K562 (cell line): ENCODE data around the gene MAN2A1. TPM values are rescaled to one million over a fixed set of nuclear protein-coding genes. Genes with fewer than 3 reads are reported as not detected.

ENCODE experiments used
- ATAC-seq: fragments of 200-7000 bp; cut with Tn5 transposase; 3 replicates; pipeline ENCODE4 v1.9.1; 2020; ENCODE audit warnings: moderate library complexity
- BruUV-seq: library from RNA; stranded (reverse); fragments of 400-500 nt; replicated peaks from 2 replicates; lab custom pipeline; 2021; lab: Mats Ljungman, UMichigan
- CTCF ChIA-PET: fragments of 300-600 bp; formaldehyde crosslinking; extraction: SDS; loops from one replicate; lab custom pipeline; 2021; ENCODE audit warnings: low intra/inter-chr PET ratio; lab: Yijun Ruan, JAX
- POLR2A ChIA-PET: fragments of 300-600, 350-650 bp; sonication (Branson Sonifier 250); formaldehyde crosslinking; extraction: SDS; loops from one replicate; lab custom pipeline; 2021; ENCODE audit warnings: antibody characterized with exemption, inconsistent platforms; lab: Yijun Ruan, JAX
- DNase-seq, 4 experiments: peaks; one replicate each; pipeline versions ENCODE4 v3.0.0 to v3.0.0-alpha.2; 2011 to 2018; ENCODE audit warnings: low spot score in 3 of 4, mixed read lengths in 3 of 4; ENCODE audit errors: extremely low read depth in 1 of 4
- FAIRE-seq: peaks from 2 replicates; lab custom pipeline; 2011; peaks lifted over from hg19 to GRCh38; lab: Jason Lieb, UNC
- H2AFZ ChIP-seq: 2 replicates; pipeline ENCODE4 v1.6.0; 2011; ENCODE audit warnings: low read depth, low read length, control low read depth, inconsistent platforms
- H3K27ac ChIP-seq: fragments of 200-600 bp; 3 replicates; pipeline ENCODE4 v1.8.0; 2011; ENCODE audit warnings: low read depth, mild to moderate bottlenecking, control low read depth, inconsistent platforms, low read length, moderate library complexity, mixed read lengths; ENCODE audit errors: extremely low read depth
- H3K27me3 ChIP-seq, 2 experiments: fragments of 300-600 bp in 1 of 2; 2 replicates in 1 of 2; 3 replicates in 1 of 2; pipeline versions ENCODE4 v1.6.0 to v1.8.0; 2011; ENCODE audit warnings: inconsistent platforms in 2 of 2, low read length in 2 of 2, mild to moderate bottlenecking in 1 of 2, mixed read lengths in 1 of 2, moderate library complexity in 1 of 2; ENCODE audit not compliant: control insufficient read depth in 2 of 2, insufficient read depth in 2 of 2
- H3K36me3 ChIP-seq: fragments of 300-600 bp; 3 replicates; pipeline ENCODE4 v1.8.0; 2011; ENCODE audit warnings: mild to moderate bottlenecking, low read length, inconsistent platforms; ENCODE audit not compliant: control insufficient read depth, insufficient read depth
- H3K4me1 ChIP-seq, 2 experiments: fragments of 200-600 bp in 1 of 2; replicated peaks in 1 of 2; 2 replicates in 1 of 2; 3 replicates in 1 of 2; pipeline versions ENCODE4 v1.5.1 to v1.8.0; 2011; ENCODE audit warnings: inconsistent platforms in 2 of 2, low read length in 2 of 2, mild to moderate bottlenecking in 1 of 2, mixed read lengths in 1 of 2, moderate library complexity in 1 of 2; ENCODE audit not compliant: control insufficient read depth in 2 of 2, insufficient read depth in 2 of 2
- H3K4me2 ChIP-seq: 2 replicates; pipeline ENCODE4 v1.6.1; 2011; ENCODE audit warnings: low read length, control low read depth, inconsistent platforms, mixed read lengths; ENCODE audit not compliant: insufficient read depth
- H3K4me3 ChIP-seq: fragments of 200-600 bp; sonication (generic), shearing (Covaris generic); 2 replicates; pipeline ENCODE4 v1.5.1; 2016; ENCODE audit warnings: control low read depth, inconsistent platforms
- H3K79me2 ChIP-seq: fragments of 200-600 bp; 3 replicates; pipeline ENCODE4 v1.8.0; 2011; ENCODE audit warnings: low read length, inconsistent platforms; ENCODE audit not compliant: control insufficient read depth, insufficient read depth
- H3K9ac ChIP-seq, 2 experiments: 2 replicates each; pipeline versions ENCODE4 v1.6.0 to v1.6.1; 2011; ENCODE audit warnings: low read depth in 2 of 2, low read length in 2 of 2, control low read depth in 1 of 2, inconsistent platforms in 1 of 2, mild to moderate bottlenecking in 1 of 2, mixed read lengths in 1 of 2; ENCODE audit not compliant: insufficient read depth in 1 of 2
- H3K9me1 ChIP-seq: one replicate; pipeline ENCODE4 v1.6.0; 2011; ENCODE audit warnings: inconsistent platforms, mild to moderate bottlenecking, low read length, moderate library complexity; ENCODE audit not compliant: control insufficient read depth, insufficient read depth
- H3K9me3 ChIP-seq: replicated peaks from 2 replicates; pipeline ENCODE4 v1.5.1; 2011; ENCODE audit warnings: low read depth, low read length, inconsistent platforms; ENCODE audit not compliant: control insufficient read depth, insufficient read depth
- H4K20me1 ChIP-seq: replicated peaks from 2 replicates; pipeline ENCODE4 v1.6.1; 2011; ENCODE audit warnings: low read length, inconsistent platforms, mixed read lengths; ENCODE audit not compliant: control insufficient read depth, insufficient read depth
- CREBBP ChIP-seq: IDR thresholded peaks from one replicate; pipeline ENCODE4 v1.6.1; 2012; ENCODE audit warnings: low read depth, mild to moderate bottlenecking, control low read depth, inconsistent platforms, low read length
- EWSR1 ChIP-seq: fragments of 450-650 bp; IDR thresholded peaks from 2 replicates; pipeline ENCODE4 v1.6.1; 2018; ENCODE audit warnings: borderline replicate concordance, mild to moderate bottlenecking, low read depth, moderate library complexity; ENCODE audit not compliant: partially characterized antibody
- GTF2E2 ChIP-seq: fragments of 200-800 bp; sonication (Bioruptor generic); IDR thresholded peaks from 2 replicates; pipeline ENCODE4 v1.6.1; 2016; ENCODE audit warnings: missing genetic modification characterization, missing compliant biosample characterization
- MAFG ChIP-seq: fragments of 450-650 bp; conservative IDR thresholded peaks from 2 replicates; pipeline ENCODE4 v1.6.1; 2016; ENCODE audit warnings: missing genetic modification characterization, missing compliant biosample characterization
- ZFPM2 ChIP-seq: fragments of 250-450 bp; sonication (Bioruptor Pico); IDR thresholded peaks from 2 replicates; pipeline ENCODE4 v1.5.1; 2022; ENCODE audit warnings: mild to moderate bottlenecking
- WGBS: fragments of 100-300 bp; shearing (Covaris generic); methylation state at CpG from one replicate; pipeline ENCODE4 v1.1.6; 2016; ENCODE audit warnings: low coverage, mixed read lengths; ENCODE audit not compliant: insufficient coverage; ENCODE audit errors: missing lambda C conversion rate; 5-methylcytosine and 5-hydroxymethylcytosine counted together
- in situ Hi-C: fragments of 300-500 bp; cut with MboI; formaldehyde crosslinking; loops from 4 replicates; pipeline ENCODE4 v1.15.0; 2018; ENCODE audit warnings: inconsistent platforms, mixed read lengths
- intact Hi-C: fragments of 100-400 bp; cut with micrococcal nuclease; formaldehyde crosslinking; loops from 2 replicates; pipeline ENCODE4 v1.14.2; 2022
- polyA plus RNA-seq, 8 experiments: library from polyadenylated mRNA; depleted of rRNA in 4 of 8; stranded (reverse) in 5 of 8; unstranded in 3 of 8; fragments of >200 nt; fragmentation: Nextera tagmentation in 2 of 8; fragmentation: Illumina TruSeq in 1 of 8; extraction: Ambion mirVana in 2 of 8; extraction: Trizol in 1 of 8; gene quantifications; 2 replicates each; pipeline versions ENCODE4 v1.2.1 to v1.2.3, GENCODE V29; 2011 to 2014; ENCODE audit warnings: inconsistent platforms in 1 of 8, missing spikeins in 1 of 8
- total RNA-seq, 7 experiments: library from RNA; depleted of rRNA in 6 of 7; stranded (reverse); fragments of >200 nt in 6 of 7; fragmentation: Illumina TruSeq in 2 of 7; extraction: Trizol in 2 of 7; gene quantifications; 2 replicates each; pipeline versions ENCODE4 v1.2.1 to v1.2.3, GENCODE V29; 2011 to 2021; ENCODE audit warnings: low replicate concordance in 1 of 7
- TF ChIP-seq, protein P1 (sequence below): sonication (generic); formaldehyde crosslinking; IDR thresholded peaks from 2 replicates; pipeline ENCODE4 v1.8.0; 2022; ENCODE audit warnings: mild to moderate bottlenecking, low read depth, missing genetic modification reagents

The MAN2A1 gene
- total and polyA plus RNA-seq, 9 of the 15 experiments (the other 6 are each of a cell fraction or from before 2014, with no cell fraction given): 5.2 to 32.0 (median 19.8) TPM

DNA sequence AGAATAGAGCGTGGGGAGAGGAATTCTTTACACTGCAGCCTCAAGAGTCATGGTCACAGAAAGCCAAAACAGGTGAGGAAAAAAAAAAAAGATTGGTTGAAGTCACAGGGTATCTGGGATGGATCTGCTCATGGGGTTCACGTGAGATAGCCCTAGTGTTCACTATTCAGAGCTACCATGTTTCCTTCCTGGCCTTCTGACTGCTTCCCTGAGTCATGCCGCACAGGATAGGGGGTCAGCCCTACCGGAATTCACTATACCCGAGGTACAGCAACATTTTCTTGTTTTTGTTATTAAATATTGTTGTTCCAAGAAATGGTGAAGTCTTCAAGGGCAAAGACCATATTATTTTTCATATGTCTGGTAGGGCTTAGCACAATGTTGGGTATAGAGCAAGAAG, 21.5 kb upstream of the MAN2A1 start:
- no peaks in the 10 kb centered on the region for H3K9me1 ChIP-seq
- BruUV-seq: no TSS peak
- H3K79me2 ChIP-seq: no peaks in the 10 kb centered on the region
- H4K20me1 ChIP-seq: no peaks in the 10 kb centered on the region
- H3K4me1 ChIP-seq: peaks cover 0 to 3% of the 10 kb centered on the region in 2 experiments; a peak in 1 of 5 replicates
- ATAC-seq (no peak), FAIRE-seq (no peak), DNase-seq (no peak)
- in situ Hi-C loops: no loop called here
- H3K27me3 ChIP-seq: peaks cover 0 to 2% of the 10 kb centered on the region in 2 experiments; a peak in 3 of 5 replicates
- CTCF ChIA-PET: no interaction called here
- intact Hi-C loops: no loop called here
- WGBS: 32% methylated on average over 5 of the region's 5 CpGs
- no peak overlapping the region for H3K27ac ChIP-seq
- POLR2A ChIA-PET: no interaction called here
- H2AFZ ChIP-seq: no peak overlapping the region
- H3K4me2 ChIP-seq: no peak overlapping the region
- TF ChIP-seq CREBBP: no peak
- TF ChIP-seq, protein P1, sequence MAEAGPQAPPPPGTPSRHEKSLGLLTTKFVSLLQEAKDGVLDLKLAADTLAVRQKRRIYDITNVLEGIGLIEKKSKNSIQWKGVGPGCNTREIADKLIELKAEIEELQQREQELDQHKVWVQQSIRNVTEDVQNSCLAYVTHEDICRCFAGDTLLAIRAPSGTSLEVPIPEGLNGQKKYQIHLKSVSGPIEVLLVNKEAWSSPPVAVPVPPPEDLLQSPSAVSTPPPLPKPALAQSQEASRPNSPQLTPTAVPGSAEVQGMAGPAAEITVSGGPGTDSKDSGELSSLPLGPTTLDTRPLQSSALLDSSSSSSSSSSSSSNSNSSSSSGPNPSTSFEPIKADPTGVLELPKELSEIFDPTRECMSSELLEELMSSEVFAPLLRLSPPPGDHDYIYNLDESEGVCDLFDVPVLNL (CRISPR knock-in tag): no peak
- no peak for TF ChIP-seq EWSR1
- no peak for TF ChIP-seq GTF2E2 (tag)
- TF ChIP-seq MAFG: no peak
- no peak for TF ChIP-seq ZFPM2
- H3K9me3 ChIP-seq: no peaks in the 10 kb centered on the region
- H3K36me3 ChIP-seq: no peaks in the 10 kb centered on the region
- H3K9ac ChIP-seq: no peak overlapping the region
- no peak overlapping the region for H3K4me3 ChIP-seq
